ENCODE measurements around the gene NFKBIE. TPM values are rescaled to one million over a fixed set of nuclear protein-coding genes. Genes with fewer than 3 reads are reported as not detected.

Gene NFKBIE
- polyA plus RNA-seq, 1 donor from 2014 or later = 16.8 TPM

GRCh38 chr6:44292661-44293365 is 27.5 kb upstream of the NFKBIE start:
- Histone ChIP-seq H2AFZ (ENCODE audit: low read depth, low read length) (no peak overlapping the region), H3K27ac (ENCODE audit: low read length) (no peak overlapping the region), H3K4me2 (ENCODE audit: low read length) (no peak overlapping the region), H3K79me2 (replicated peaks; ENCODE audit: insufficient read depth, low read length) (no peaks in the 10 kb centered on the region), H4K20me1 (ENCODE audit: insufficient read depth) (no peaks in the 10 kb centered on the region), H3K9me2 (ENCODE audit: insufficient read depth, low read length) (no peaks in the 10 kb centered on the region), H3K9me3 (ENCODE audit: low read length) (no peaks in the 10 kb centered on the region), H3K9ac (ENCODE audit: low read length) (no peak overlapping the region), H3K4me3 (ENCODE audit: low read length) (no peak overlapping the region), H3K27me3 (ENCODE audit: insufficient read depth, low read depth, low read length) (no peaks in the 10 kb centered on the region), H3F3A (ENCODE audit: insufficient read depth, low read length, poor library complexity, severe bottlenecking) (no peaks in the 10 kb centered on the region), H3K36me3 (ENCODE audit: insufficient read depth, low read length) (no peaks in the 10 kb centered on the region)
- TF ChIP-seq EZH2 (IDR thresholded peaks at IDR 0.05; ENCODE audit: borderline replicate concordance, insufficient read depth, low read length, poor library complexity, severe bottlenecking) = no peak
- no peak for TF ChIP-seq RAD21 (conservative IDR thresholded peaks at IDR 0.05)
- no peak for TF ChIP-seq MXI1 (conservative IDR thresholded peaks at IDR 0.05; ENCODE audit: poor library complexity, severe bottlenecking)
- TF ChIP-seq CTCF (IDR thresholded peaks at IDR 0.05; ENCODE audit: poor library complexity, severe bottlenecking) = no peak
- TF ChIP-seq TAF1 (IDR thresholded peaks at IDR 0.05; ENCODE audit: low read depth) = no peak
- no peak for TF ChIP-seq POLR2AphosphoS5 (IDR thresholded peaks at IDR 0.05)
- no peak for TF ChIP-seq EP300 (conservative IDR thresholded peaks at IDR 0.05; ENCODE audit: poor library complexity, severe bottlenecking)
- TF ChIP-seq REST (IDR thresholded peaks at IDR 0.05; ENCODE audit: borderline replicate concordance) = no peak
- TF ChIP-seq SMC3 (conservative IDR thresholded peaks at IDR 0.05; ENCODE audit: poor library complexity) = no peak

- H3K9ac ChIP-seq (ENCODE audit: low read length) = no peak overlapping the region
- no peaks in the 10 kb centered on the region for H3K79me2 ChIP-seq (replicated peaks; ENCODE audit: insufficient read depth, low read length)
- no peak overlapping the region for H3K4me2 ChIP-seq (ENCODE audit: low read length)
- no peak overlapping the region for H2AFZ ChIP-seq (ENCODE audit: low read depth, low read length)
- no peaks in the 10 kb centered on the region for H3K9me2 ChIP-seq (ENCODE audit: insufficient read depth, low read length)
- TF ChIP-seq REST (IDR thresholded peaks at IDR 0.05; ENCODE audit: borderline replicate concordance) (no peak), CTCF (IDR thresholded peaks at IDR 0.05; ENCODE audit: poor library complexity, severe bottlenecking) (no peak), POLR2AphosphoS5 (IDR thresholded peaks at IDR 0.05) (no peak), SMC3 (conservative IDR thresholded peaks at IDR 0.05; ENCODE audit: poor library complexity) (no peak), RAD21 (conservative IDR thresholded peaks at IDR 0.05) (no peak), EZH2 (IDR thresholded peaks at IDR 0.05; ENCODE audit: borderline replicate concordance, insufficient read depth, low read length, poor library complexity, severe bottlenecking) (no peak), EP300 (conservative IDR thresholded peaks at IDR 0.05; ENCODE audit: poor library complexity, severe bottlenecking) (no peak), TAF1 (IDR thresholded peaks at IDR 0.05; ENCODE audit: low read depth) (no peak), MXI1 (conservative IDR thresholded peaks at IDR 0.05; ENCODE audit: poor library complexity, severe bottlenecking) (no peak)
- H3K9me3 ChIP-seq (ENCODE audit: low read length) = no peaks in the 10 kb centered on the region
- H3K36me3 ChIP-seq (ENCODE audit: insufficient read depth, low read length) = no peaks in the 10 kb centered on the region
- no peak overlapping the region for H3K4me3 ChIP-seq (ENCODE audit: low read length)
- H3K27ac ChIP-seq (ENCODE audit: low read length) = no peak overlapping the region
- H3F3A ChIP-seq (ENCODE audit: insufficient read depth, low read length, poor library complexity, severe bottlenecking) = no peaks in the 10 kb centered on the region
- H4K20me1 ChIP-seq (ENCODE audit: insufficient read depth) = no peaks in the 10 kb centered on the region
- no peaks in the 10 kb centered on the region for H3K27me3 ChIP-seq (ENCODE audit: insufficient read depth, low read depth, low read length)
Measured at GRCh38 chr6:44291841-44292240, 26.5 kb upstream of the NFKBIE start.
